ENCODE data around the gene RIN1.
"Not testable (repeated sequence)": the region's sequence is repeated elsewhere in the genome, so short reads cannot be mapped to it uniquely, and the experiment has no call there.

RIN1 gene, protein sequence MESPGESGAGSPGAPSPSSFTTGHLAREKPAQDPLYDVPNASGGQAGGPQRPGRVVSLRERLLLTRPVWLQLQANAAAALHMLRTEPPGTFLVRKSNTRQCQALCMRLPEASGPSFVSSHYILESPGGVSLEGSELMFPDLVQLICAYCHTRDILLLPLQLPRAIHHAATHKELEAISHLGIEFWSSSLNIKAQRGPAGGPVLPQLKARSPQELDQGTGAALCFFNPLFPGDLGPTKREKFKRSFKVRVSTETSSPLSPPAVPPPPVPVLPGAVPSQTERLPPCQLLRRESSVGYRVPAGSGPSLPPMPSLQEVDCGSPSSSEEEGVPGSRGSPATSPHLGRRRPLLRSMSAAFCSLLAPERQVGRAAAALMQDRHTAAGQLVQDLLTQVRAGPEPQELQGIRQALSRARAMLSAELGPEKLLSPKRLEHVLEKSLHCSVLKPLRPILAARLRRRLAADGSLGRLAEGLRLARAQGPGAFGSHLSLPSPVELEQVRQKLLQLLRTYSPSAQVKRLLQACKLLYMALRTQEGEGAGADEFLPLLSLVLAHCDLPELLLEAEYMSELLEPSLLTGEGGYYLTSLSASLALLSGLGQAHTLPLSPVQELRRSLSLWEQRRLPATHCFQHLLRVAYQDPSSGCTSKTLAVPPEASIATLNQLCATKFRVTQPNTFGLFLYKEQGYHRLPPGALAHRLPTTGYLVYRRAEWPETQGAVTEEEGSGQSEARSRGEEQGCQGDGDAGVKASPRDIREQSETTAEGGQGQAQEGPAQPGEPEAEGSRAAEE

DNA sequence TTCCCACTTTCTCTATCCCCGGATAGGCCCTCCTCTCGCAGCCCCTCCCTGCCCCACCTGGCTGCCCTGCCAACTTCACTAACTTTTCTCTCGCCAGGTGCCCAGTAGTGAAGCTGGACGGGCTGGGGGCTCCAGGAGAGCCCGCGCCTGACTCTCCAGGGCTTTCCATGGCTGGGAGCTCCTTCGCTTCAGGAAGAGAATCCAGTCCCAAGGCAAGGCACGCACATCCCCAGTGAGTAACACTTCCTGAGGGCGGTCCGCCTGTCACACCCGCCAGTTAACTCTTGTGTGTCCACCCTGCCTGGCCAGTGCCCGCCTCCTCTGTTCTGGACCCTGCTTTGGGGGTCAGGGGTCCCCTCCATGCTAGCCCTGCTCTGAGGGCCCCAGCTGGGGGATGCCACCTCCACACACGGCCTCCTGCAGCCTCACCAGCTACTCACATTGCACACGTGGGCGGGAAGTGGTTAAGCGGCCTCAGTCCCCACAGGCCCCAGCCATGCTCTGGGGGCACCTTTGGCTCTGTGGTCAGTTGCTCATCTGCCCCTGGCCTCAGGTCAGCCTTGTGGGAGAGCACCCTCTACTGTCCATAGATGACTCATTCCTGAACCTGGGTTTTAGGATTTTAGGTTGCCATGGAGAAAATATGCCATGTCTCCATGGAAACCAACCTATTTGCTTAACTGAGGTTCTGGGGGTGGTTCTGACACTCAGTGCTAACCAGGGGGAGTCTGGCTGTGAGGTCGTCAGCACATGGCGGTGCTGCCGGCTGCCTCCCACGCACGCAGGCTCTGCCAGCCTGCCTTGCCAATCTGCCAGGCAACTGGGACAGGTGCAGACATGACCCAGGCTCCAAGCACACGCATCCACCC lies at the start of gene RIN1:
Gene RIN1 (minus strand): TSS at position 201 of the 869 bp plus-strand sequence. CDS start 32 bp downstream, at position 169.
- TF ChIP-seq, protein P1, sequence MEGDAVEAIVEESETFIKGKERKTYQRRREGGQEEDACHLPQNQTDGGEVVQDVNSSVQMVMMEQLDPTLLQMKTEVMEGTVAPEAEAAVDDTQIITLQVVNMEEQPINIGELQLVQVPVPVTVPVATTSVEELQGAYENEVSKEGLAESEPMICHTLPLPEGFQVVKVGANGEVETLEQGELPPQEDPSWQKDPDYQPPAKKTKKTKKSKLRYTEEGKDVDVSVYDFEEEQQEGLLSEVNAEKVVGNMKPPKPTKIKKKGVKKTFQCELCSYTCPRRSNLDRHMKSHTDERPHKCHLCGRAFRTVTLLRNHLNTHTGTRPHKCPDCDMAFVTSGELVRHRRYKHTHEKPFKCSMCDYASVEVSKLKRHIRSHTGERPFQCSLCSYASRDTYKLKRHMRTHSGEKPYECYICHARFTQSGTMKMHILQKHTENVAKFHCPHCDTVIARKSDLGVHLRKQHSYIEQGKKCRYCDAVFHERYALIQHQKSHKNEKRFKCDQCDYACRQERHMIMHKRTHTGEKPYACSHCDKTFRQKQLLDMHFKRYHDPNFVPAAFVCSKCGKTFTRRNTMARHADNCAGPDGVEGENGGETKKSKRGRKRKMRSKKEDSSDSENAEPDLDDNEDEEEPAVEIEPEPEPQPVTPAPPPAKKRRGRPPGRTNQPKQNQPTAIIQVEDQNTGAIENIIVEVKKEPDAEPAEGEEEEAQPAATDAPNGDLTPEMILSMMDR (IDR thresholded peaks at IDR 0.05; ENCODE audit: insufficient read depth, low read length, poor library complexity, severe bottlenecking), result peak; percentile 24
- peak; percentile 78 for DNase-seq (ENCODE audit: extremely low read depth, insufficient read length)
- H3K27me3 ChIP-seq (replicated peaks; ENCODE audit: control insufficient read depth, insufficient read depth, low read length), result no peaks in the 10 kb centered on the region
- no peak within 1 kb of the TSS for H3K4me3 ChIP-seq (replicated peaks; ENCODE audit: low read depth, low read length)
- peaks cover 27% of the 10 kb centered on the region for H3K36me3 ChIP-seq (ENCODE audit: control insufficient read depth, insufficient read depth, low read length)

- not testable (repeated sequence) for H3K4me3 ChIP-seq (replicated peaks; ENCODE audit: low read depth, low read length); DNase-seq (ENCODE audit: extremely low read depth, insufficient read length); H3K36me3 ChIP-seq (ENCODE audit: control insufficient read depth, insufficient read depth, low read length); H3K27me3 ChIP-seq (replicated peaks; ENCODE audit: control insufficient read depth, insufficient read depth, low read length)
Measured at GRCh38 chr11:66384316-66384715, 48.1 kb upstream of the RIN1 start.

DNA sequence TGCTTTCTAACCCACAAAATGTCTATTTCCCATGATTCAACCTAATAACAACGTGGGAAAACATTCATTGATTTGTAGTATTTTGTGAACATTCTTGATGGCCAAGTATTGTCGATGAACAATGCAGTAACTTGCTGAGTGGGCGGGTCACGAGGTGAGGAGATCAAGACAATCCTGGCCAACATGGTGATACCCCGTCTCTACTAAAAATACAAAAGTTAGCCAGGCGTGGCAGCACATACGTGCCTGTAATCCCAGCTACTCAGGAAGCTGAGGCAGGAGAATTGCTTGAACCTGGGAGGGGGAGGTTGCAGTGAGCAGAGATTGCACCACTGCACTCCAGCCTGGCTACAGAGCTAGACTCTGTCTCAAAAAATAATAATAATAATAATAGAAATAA lies 44.0 kb upstream of the RIN1 start:
- not testable (repeated sequence) for DNase-seq (ENCODE audit: extremely low read depth, insufficient read length); H3K27me3 ChIP-seq (replicated peaks; ENCODE audit: control insufficient read depth, insufficient read depth, low read length); H3K4me3 ChIP-seq (replicated peaks; ENCODE audit: low read depth, low read length); H3K36me3 ChIP-seq (ENCODE audit: control insufficient read depth, insufficient read depth, low read length)

GRCh38 chr11:66373690-66374287 lies 37.6 kb upstream of the RIN1 start:
- not testable (repeated sequence) for H3K4me3 ChIP-seq (replicated peaks; ENCODE audit: low read depth, low read length); H3K36me3 ChIP-seq (ENCODE audit: control insufficient read depth, insufficient read depth, low read length); H3K27me3 ChIP-seq (replicated peaks; ENCODE audit: control insufficient read depth, insufficient read depth, low read length)

DNA sequence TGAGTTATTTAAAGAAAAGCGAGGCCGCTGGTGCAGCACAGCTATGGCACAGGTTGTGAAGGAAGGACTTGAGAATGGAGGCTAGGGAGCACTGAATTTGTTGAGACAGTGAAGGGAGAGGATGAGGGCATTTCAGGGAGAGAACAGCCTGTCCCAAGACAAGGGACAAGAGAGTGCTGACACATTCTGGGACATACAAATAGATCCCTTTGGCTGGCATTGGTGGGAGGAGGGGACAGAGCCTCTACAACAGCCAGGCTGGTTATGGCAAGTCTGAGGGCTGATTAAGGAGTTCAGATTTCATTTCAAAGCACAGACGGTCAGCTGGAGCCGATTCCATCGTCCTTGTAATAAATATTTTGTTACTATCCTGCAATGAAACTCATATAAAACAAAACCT lies 37.0 kb upstream of the RIN1 start:
- peaks cover 6% of the 10 kb centered on the region for H3K36me3 ChIP-seq (ENCODE audit: control insufficient read depth, insufficient read depth, low read length)
- DNase-seq (ENCODE audit: extremely low read depth, insufficient read length), result no peak
- H3K4me3 ChIP-seq (replicated peaks; ENCODE audit: low read depth, low read length), result no peak overlapping the region
- TF ChIP-seq, protein P1 (IDR thresholded peaks at IDR 0.05; ENCODE audit: insufficient read depth, low read length, poor library complexity, severe bottlenecking), result no peak
- no peaks in the 10 kb centered on the region for H3K27me3 ChIP-seq (replicated peaks; ENCODE audit: control insufficient read depth, insufficient read depth, low read length)

More at GRCh38 chr11:66373690-66374287, 37.6 kb upstream of the RIN1 start:
- DNase-seq (ENCODE audit: extremely low read depth, insufficient read length), result not testable (repeated sequence)

GRCh38 chr11:66371627-66372415 lies 35.6 kb upstream of the RIN1 start, which contains the start of gene SLC29A2:
TSS of gene SLC29A2 (minus strand) at chr11:66371760. CDS start at chr11:66371591, 169 bp downstream.
- H3K27me3 ChIP-seq (replicated peaks; ENCODE audit: control insufficient read depth, insufficient read depth, low read length), result no peaks in the 10 kb centered on the region
- TF ChIP-seq, protein P1 (IDR thresholded peaks at IDR 0.05; ENCODE audit: insufficient read depth, low read length, poor library complexity, severe bottlenecking), result no peak
- peaks cover 8% of the 10 kb centered on the region for H3K36me3 ChIP-seq (ENCODE audit: control insufficient read depth, insufficient read depth, low read length)
- peak within 1 kb of the TSS; percentile 89 for H3K4me3 ChIP-seq (replicated peaks; ENCODE audit: low read depth, low read length)
- peak; percentile 90 for DNase-seq (ENCODE audit: extremely low read depth, insufficient read length)
